ENCODE data around the gene CDX1. TPM values are rescaled to one million over a fixed set of nuclear protein-coding genes. Genes with fewer than 3 reads are reported as not detected.

The CDX1 gene
- total RNA-seq, 2 experiments from 2014 or later, result not detected

- POLR2A ChIA-PET, result no interaction called here
Observed at GRCh38 chr5:150190503-150190979, 24.0 kb downstream of the CDX1 start.

GRCh38 chr5:150190987-150191386 lies 24.4 kb downstream of the CDX1 start:
- no peak for ATAC-seq (ENCODE audit: poor library complexity)
- Mint-ChIP-seq H3K36me3 (ENCODE audit: low read depth) (no peaks in the 10 kb centered on the region), H3K27me3 (peaks cover 49% of the 10 kb centered on the region), H3K4me1 (ENCODE audit: low read depth) (no peaks in the 10 kb centered on the region), H3K27ac (no peak overlapping the region), H3K9me3 (no peaks in the 10 kb centered on the region), H3K4me3 (no peak overlapping the region)
- no peak overlapping the region for H3K27ac ChIP-seq (ENCODE audit: low read depth in 1 of 2, low read length in 2 of 2)
- H3K9me3 ChIP-seq (ENCODE audit: control insufficient read depth in 1 of 2, insufficient read depth in 1 of 2, low read length in 2 of 2), result no peaks in the 10 kb centered on the region
- H3K4me1 ChIP-seq (ENCODE audit: insufficient read depth, low read length), result no peaks in the 10 kb centered on the region
- intact Hi-C loops (cut with DNase I, micrococcal nuclease), result no loop called here
- H3K27me3 ChIP-seq (ENCODE audit: control insufficient read depth in 1 of 2, insufficient read depth in 2 of 2, low read length in 2 of 2), result peaks cover 26 to 28% of the 10 kb centered on the region in 2 experiments
- DNase-seq, result no peak
- POLR2A ChIA-PET, result no interaction called here
- CTCF ChIA-PET, result no interaction called here
- H3K36me3 ChIP-seq (ENCODE audit: insufficient read depth, low read length), result no peaks in the 10 kb centered on the region
- no peak overlapping the region for H3K4me3 ChIP-seq (ENCODE audit: low read length)
- no peak for TF ChIP-seq CTCF (IDR thresholded peaks at IDR 0.05)

More at GRCh38 chr5:150190503-150190979, 24.0 kb downstream of the CDX1 start:
- no peaks in the 10 kb centered on the region for H3K36me3 Mint-ChIP-seq (ENCODE audit: low read depth)
- no peak overlapping the region for H3K4me3 ChIP-seq (ENCODE audit: low read length)
- no peak overlapping the region for H3K27ac ChIP-seq (ENCODE audit: low read depth in 1 of 2, low read length in 2 of 2)
- no peak overlapping the region for H3K27ac Mint-ChIP-seq
- CTCF ChIA-PET, result no interaction called here
- H3K9me3 ChIP-seq (ENCODE audit: control insufficient read depth in 1 of 2, insufficient read depth in 1 of 2, low read length in 2 of 2), result no peaks in the 10 kb centered on the region
- no peaks in the 10 kb centered on the region for H3K4me1 Mint-ChIP-seq (ENCODE audit: low read depth)
- H3K27me3 ChIP-seq (ENCODE audit: control insufficient read depth in 1 of 2, insufficient read depth in 2 of 2, low read length in 2 of 2), result peaks cover 26% of the 10 kb centered on the region in 2 experiments
- intact Hi-C loops (cut with DNase I, micrococcal nuclease), result no loop called here
- H3K36me3 ChIP-seq (ENCODE audit: insufficient read depth, low read length), result no peaks in the 10 kb centered on the region
- DNase-seq (no peak), ATAC-seq (ENCODE audit: poor library complexity) (no peak)
- no peaks in the 10 kb centered on the region for H3K9me3 Mint-ChIP-seq
- H3K4me3 Mint-ChIP-seq, result no peak overlapping the region
- no peak for TF ChIP-seq CTCF (IDR thresholded peaks at IDR 0.05)
- H3K27me3 Mint-ChIP-seq, result peaks cover 49% of the 10 kb centered on the region
- no peaks in the 10 kb centered on the region for H3K4me1 ChIP-seq (ENCODE audit: insufficient read depth, low read length)

- Mint-ChIP-seq H3K36me3 (ENCODE audit: low read depth) (no peaks in the 10 kb centered on the region), H3K27ac (no peak overlapping the region), H3K4me3 (no peak overlapping the region), H3K27me3 (peaks cover 44% of the 10 kb centered on the region), H3K9me3 (no peaks in the 10 kb centered on the region), H3K4me1 (ENCODE audit: low read depth) (no peaks in the 10 kb centered on the region)
- Histone ChIP-seq H3K4me1 (ENCODE audit: insufficient read depth, low read length) (no peaks in the 10 kb centered on the region), H3K9me3 (ENCODE audit: control insufficient read depth in 1 of 2, insufficient read depth in 1 of 2, low read length in 2 of 2) (no peaks in the 10 kb centered on the region), H3K36me3 (ENCODE audit: insufficient read depth, low read length) (no peaks in the 10 kb centered on the region), H3K4me3 (ENCODE audit: low read length) (no peak overlapping the region), H3K27ac (ENCODE audit: low read depth in 1 of 2, low read length in 2 of 2) (no peak overlapping the region), H3K27me3 (ENCODE audit: control insufficient read depth in 1 of 2, insufficient read depth in 2 of 2, low read length in 2 of 2) (peaks cover 26 to 30% of the 10 kb centered on the region in 2 experiments)
- ATAC-seq (ENCODE audit: poor library complexity) (no peak), DNase-seq (no peak)
- CTCF ChIA-PET, result no interaction called here
- POLR2A ChIA-PET, result no interaction called here
- TF ChIP-seq CTCF (IDR thresholded peaks at IDR 0.05), result no peak
- intact Hi-C loops (cut with DNase I, micrococcal nuclease), result no loop called here
Observed at GRCh38 chr5:150192462-150192861, 25.9 kb downstream of the CDX1 start.
